GM23248 (cell line): ENCODE measurements around the gene EIF4ENIF1. TPM values are rescaled to one million over a fixed set of nuclear protein-coding genes. Genes with fewer than 3 reads are reported as not detected.

Source experiments
- DNase-seq: peaks from one replicate; pipeline ENCODE4 v3.0.0-alpha.2; 2015
- H2AFZ ChIP-seq: fragments of 200-600 bp; sonication (generic); 2 replicates; pipeline ENCODE4 v1.6.1; 2016; ENCODE audit warnings: antibody characterized with exemption
- H3F3A ChIP-seq: fragments of 200-600 bp; sonication (generic); 2 replicates; pipeline ENCODE4 v1.6.1; 2016; ENCODE audit warnings: mild to moderate bottlenecking, antibody characterized with exemption, mixed run types; ENCODE audit not compliant: insufficient read depth
- H3K27ac ChIP-seq: fragments of 200-600 bp; sonication (generic); 2 replicates; pipeline ENCODE4 v1.5.1; 2016; ENCODE audit warnings: mild to moderate bottlenecking
- H3K27me3 ChIP-seq: fragments of 200-600 bp; sonication (generic); replicated peaks from 2 replicates; pipeline ENCODE4 v1.6.1; 2016; ENCODE audit warnings: mild to moderate bottlenecking; ENCODE audit not compliant: insufficient read depth
- H3K36me3 ChIP-seq: fragments of 200-600 bp; sonication (generic); 2 replicates; pipeline ENCODE4 v1.6.1; 2016; ENCODE audit warnings: low read depth, mild to moderate bottlenecking
- H3K4me1 ChIP-seq: fragments of 200-600 bp; sonication (generic); 2 replicates; pipeline ENCODE4 v1.6.1; 2016; ENCODE audit warnings: mild to moderate bottlenecking; ENCODE audit not compliant: insufficient read depth
- H3K4me2 ChIP-seq: fragments of 200-600 bp; sonication (generic); one replicate; pipeline ENCODE4 v1.6.1; 2016; ENCODE audit warnings: mild to moderate bottlenecking; ENCODE audit not compliant: unreplicated experiment
- H3K4me3 ChIP-seq: fragments of 200-600 bp; sonication (generic); 2 replicates; pipeline ENCODE4 v1.5.1; 2016; ENCODE audit warnings: mild to moderate bottlenecking
- H3K79me2 ChIP-seq: fragments of 200-600 bp; sonication (generic); 2 replicates; pipeline ENCODE4 v1.6.1; 2016; ENCODE audit warnings: mild to moderate bottlenecking; ENCODE audit not compliant: insufficient read depth
- H3K9ac ChIP-seq: fragments of 200-600 bp; sonication (generic); 2 replicates; pipeline ENCODE4 v1.6.1; 2016; ENCODE audit warnings: mild to moderate bottlenecking
- H3K9me2 ChIP-seq: fragments of 200-600 bp; sonication (generic); 2 replicates; pipeline ENCODE4 v1.6.1; 2016; ENCODE audit warnings: mixed run types, mild to moderate bottlenecking, moderate library complexity; ENCODE audit not compliant: insufficient read depth
- H3K9me3 ChIP-seq: fragments of 200-600 bp; sonication (generic); one replicate; pipeline ENCODE4 v1.6.1; 2017; ENCODE audit warnings: low read depth
- H4K20me1 ChIP-seq: fragments of 200-600 bp; sonication (generic); 2 replicates; pipeline ENCODE4 v1.6.0; 2016; ENCODE audit not compliant: insufficient read depth
- EZH2 ChIP-seq: fragments of 200-600 bp; sonication (generic); IDR thresholded peaks from 2 replicates; pipeline ENCODE4 v1.6.1; 2018; ENCODE audit warnings: antibody characterized with exemption, mild to moderate bottlenecking; ENCODE audit not compliant: insufficient read depth, poor library complexity, severe bottlenecking
- EZH2phosphoT487 ChIP-seq: fragments of 200-600 bp; sonication (generic); IDR thresholded peaks from 2 replicates; pipeline ENCODE4 v1.6.1; 2018; ENCODE audit warnings: antibody characterized with exemption, moderate library complexity, mild to moderate bottlenecking, low read depth; ENCODE audit not compliant: insufficient read depth
- WGBS, 2 experiments: methylation state at CpG; one replicate each; pipeline ENCODE4 v1.1.6; 2015 to 2017; ENCODE audit warnings: low lambda C conversion rate in 2 of 2, low coverage in 1 of 2; ENCODE audit errors: missing lambda C conversion rate in 2 of 2; 5-methylcytosine and 5-hydroxymethylcytosine counted together
- in situ Hi-C: fragments of 300-500 bp; cut with MboI; formaldehyde crosslinking; loops from 2 replicates; pipeline ENCODE4 v1.15.0; 2020
- polyA plus RNA-seq: library from polyadenylated mRNA; unstranded; fragments of >200 nt; fragmentation: Nextera tagmentation; extraction: Ambion mirVana; gene quantifications from 2 replicates; pipeline ENCODE4 v1.2.1, GENCODE V29; 2016
- total RNA-seq: library from RNA; depleted of rRNA; stranded (reverse); fragments of >200 nt; shearing (Covaris generic); gene quantifications from 2 replicates; pipeline ENCODE4 v1.2.3, GENCODE V29; 2014

The EIF4ENIF1 gene
- total and polyA plus RNA-seq, 2 experiments from 2014 or later: 6.2 to 13.9 TPM

GRCh38 chr22:31442768-31443489 lies 46.7 kb downstream of the EIF4ENIF1 start:
- Histone ChIP-seq H3F3A (peaks cover 42% of the 10 kb centered on the region), H3K36me3 (peaks cover 54% of the 10 kb centered on the region), H3K4me2 (no peak overlapping the region), H2AFZ (no peak overlapping the region), H3K27ac (no peak overlapping the region), H3K9me2 (no peaks in the 10 kb centered on the region), H3K4me3 (no peak overlapping the region), H3K27me3 (no peaks in the 10 kb centered on the region), H3K79me2 (0 out of 2 replicates have a peak, but pooled peaks cover 1% of the 10 kb centered on the region), H4K20me1 (no peaks in the 10 kb centered on the region), H3K9me3 (no peaks in the 10 kb centered on the region), H3K4me1 (no peaks in the 10 kb centered on the region), H3K9ac (no peak overlapping the region)
- DNase-seq: no peak
- WGBS, 2 experiments: 95 to 98% methylated on average over 5 of the region's 5 CpGs
- in situ Hi-C loops: no loop called here
- TF ChIP-seq EZH2phosphoT487 (no peak), EZH2 (no peak)

GRCh38 chr22:31441652-31442051 lies 48.0 kb downstream of the EIF4ENIF1 start:
- Histone ChIP-seq H3F3A (peaks cover 42% of the 10 kb centered on the region), H3K4me3 (no peak overlapping the region), H3K36me3 (peaks cover 60% of the 10 kb centered on the region), H3K27me3 (no peaks in the 10 kb centered on the region), H3K27ac (no peak overlapping the region), H3K4me1 (no peaks in the 10 kb centered on the region), H3K79me2 (0 out of 2 replicates have a peak, but pooled peaks cover 6% of the 10 kb centered on the region), H3K9me3 (no peaks in the 10 kb centered on the region), H3K9ac (no peak overlapping the region), H3K9me2 (no peaks in the 10 kb centered on the region), H3K4me2 (no peak overlapping the region), H2AFZ (no peak overlapping the region), H4K20me1 (no peaks in the 10 kb centered on the region)
- WGBS, 2 experiments: 90 to 91% methylated on average over 5 of the region's 5 CpGs
- TF ChIP-seq EZH2 (no peak), EZH2phosphoT487 (no peak)
- in situ Hi-C loops: no loop called here
- DNase-seq: no peak

GRCh38 chr22:31440681-31441080 lies 49.0 kb downstream of the EIF4ENIF1 start:
- in situ Hi-C loops: no loop called here
- no peak for TF ChIP-seq EZH2
- TF ChIP-seq EZH2phosphoT487: no peak

GRCh38 chr22:31439808-31440207 lies 49.8 kb downstream of the EIF4ENIF1 start:
- no peaks in the 10 kb centered on the region for H3K9me2 ChIP-seq
- H2AFZ ChIP-seq: no peak overlapping the region
- no peak overlapping the region for H3K4me3 ChIP-seq
- no peaks in the 10 kb centered on the region for H3K9me3 ChIP-seq
- H4K20me1 ChIP-seq: no peaks in the 10 kb centered on the region
- 58 to 61% methylated on average over 8 of the region's 8 CpGs for WGBS, 2 experiments
- H3K4me2 ChIP-seq: no peak overlapping the region
- DNase-seq: no peak
- H3K79me2 ChIP-seq: 0 out of 2 replicates have a peak, but pooled peaks cover 6% of the 10 kb centered on the region
- TF ChIP-seq EZH2phosphoT487: no peak
- no peak for TF ChIP-seq EZH2
- peaks cover 67% of the 10 kb centered on the region for H3K36me3 ChIP-seq
- H3K4me1 ChIP-seq: no peaks in the 10 kb centered on the region
- H3K27ac ChIP-seq: no peak overlapping the region
- H3K9ac ChIP-seq: no peak overlapping the region
- in situ Hi-C loops: no loop called here
- H3K27me3 ChIP-seq: no peaks in the 10 kb centered on the region
- peaks cover 42% of the 10 kb centered on the region for H3F3A ChIP-seq

More at GRCh38 chr22:31440681-31441080, 49.0 kb downstream of the EIF4ENIF1 start:
- Histone ChIP-seq H3K79me2 (0 out of 2 replicates have a peak, but pooled peaks cover 6% of the 10 kb centered on the region), H3K27me3 (no peaks in the 10 kb centered on the region), H3K9me3 (no peaks in the 10 kb centered on the region), H3K4me2 (no peak overlapping the region), H3K27ac (no peak overlapping the region), H3K9ac (no peak overlapping the region), H3K4me3 (no peak overlapping the region), H3F3A (peaks cover 42% of the 10 kb centered on the region), H2AFZ (no peak overlapping the region), H4K20me1 (no peaks in the 10 kb centered on the region), H3K4me1 (no peaks in the 10 kb centered on the region), H3K9me2 (no peaks in the 10 kb centered on the region), H3K36me3 (peaks cover 61% of the 10 kb centered on the region)
- DNase-seq: no peak
- WGBS, 2 experiments: 97 to 99% methylated on average over 7 of the region's 7 CpGs
